Measurements from ENCODE around the gene SLX4IP.

The SLX4IP gene

GRCh38 chr20:10645205-10645570 is 210.1 kb downstream of the SLX4IP start:
- Histone ChIP-seq H3K4me1 (ENCODE audit: control insufficient read depth, insufficient read depth, low read depth, low read length) (peaks cover 17% of the 10 kb centered on the region), H3K27me3 (ENCODE audit: control insufficient read depth in 1 of 2, insufficient read depth in 1 of 2, low read length in 2 of 2) (no peaks in the 10 kb centered on the region), H3K27ac (ENCODE audit: low read length, poor library complexity, severe bottlenecking) (no peak overlapping the region), H3K4me2 (ENCODE audit: low read length, poor library complexity, severe bottlenecking) (no peak overlapping the region), H3K23ac (ENCODE audit: low read length in 2 of 2) (no peak overlapping the region), H2BK5ac (ENCODE audit: low read depth, low read length, poor library complexity, severe bottlenecking) (no peak overlapping the region), H2BK15ac (ENCODE audit: low read depth, poor library complexity, severe bottlenecking) (no peak overlapping the region), H3K36me3 (ENCODE audit: control insufficient read depth in 1 of 2, insufficient read depth in 2 of 2, low read depth in 1 of 2, low read length in 2 of 2) (peaks cover 64 to 100% of the 10 kb centered on the region in 2 experiments), H3K79me1 (replicated peaks; ENCODE audit: low read length, poor library complexity, severe bottlenecking) (peaks cover 7% of the 10 kb centered on the region), H3K9me3 (ENCODE audit: control insufficient read depth, low read length) (no peaks in the 10 kb centered on the region), H2BK120ac (ENCODE audit: low read depth, low read length) (no peak overlapping the region), H3K9ac (ENCODE audit: low read length) (no peak overlapping the region), H2AFZ (ENCODE audit: low read depth, low read length) (no peak overlapping the region), H4K8ac (ENCODE audit: low read length) (no peak overlapping the region), H3K18ac (ENCODE audit: low read depth in 1 of 2, low read length in 2 of 2) (no peak overlapping the region), H3K4ac (ENCODE audit: low read depth in 1 of 2, low read length in 2 of 2) (no peak overlapping the region), H4K91ac (ENCODE audit: low read length) (no peak overlapping the region), H3K14ac (ENCODE audit: low read length in 2 of 2) (no peak overlapping the region), H2AK5ac (ENCODE audit: low read length, severe bottlenecking) (no peak overlapping the region), H2BK12ac (ENCODE audit: low read length in 2 of 2) (no peak overlapping the region), H3K4me3 (ENCODE audit: insufficient read depth in 1 of 2, low read depth in 1 of 2, low read length in 2 of 2) (no peak overlapping the region)
- 95% methylated on average over 10 of the region's 10 CpGs for WGBS
- no peak for DNase-seq

DNA sequence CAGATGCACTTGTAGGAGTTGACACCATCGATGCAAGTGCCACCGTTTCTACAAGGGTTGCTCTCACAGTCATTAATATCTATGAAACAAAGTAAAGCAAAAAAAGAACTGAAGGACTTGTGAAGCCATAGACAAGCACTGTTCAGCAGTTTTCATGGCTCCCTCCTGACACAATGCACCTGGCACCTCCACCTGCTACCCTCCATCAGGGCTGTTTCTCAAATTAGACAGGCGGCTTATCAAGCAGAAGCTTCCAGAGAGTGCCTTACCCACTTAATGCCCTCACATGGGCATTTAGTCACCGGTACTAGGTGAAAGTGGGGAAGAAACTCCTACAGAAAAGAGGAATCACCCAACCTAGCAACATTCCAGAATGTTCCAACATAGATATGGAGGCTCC is 210.9 kb downstream of the SLX4IP start:
- no peak overlapping the region for H4K91ac ChIP-seq (ENCODE audit: low read length)
- H2AK5ac ChIP-seq (ENCODE audit: low read length, severe bottlenecking): no peak overlapping the region
- H3K4me1 ChIP-seq (ENCODE audit: control insufficient read depth, insufficient read depth, low read depth, low read length): peaks cover 23% of the 10 kb centered on the region
- no peak overlapping the region for H3K14ac ChIP-seq (ENCODE audit: low read length in 2 of 2)
- no peak overlapping the region for H3K23ac ChIP-seq (ENCODE audit: low read length in 2 of 2)
- H3K27ac ChIP-seq (ENCODE audit: low read length, poor library complexity, severe bottlenecking): no peak overlapping the region
- H3K9ac ChIP-seq (ENCODE audit: low read length): no peak overlapping the region
- no peak overlapping the region for H2BK15ac ChIP-seq (ENCODE audit: low read depth, poor library complexity, severe bottlenecking)
- H2BK5ac ChIP-seq (ENCODE audit: low read depth, low read length, poor library complexity, severe bottlenecking): no peak overlapping the region
- no peak for DNase-seq
- no peaks in the 10 kb centered on the region for H3K27me3 ChIP-seq (ENCODE audit: control insufficient read depth in 1 of 2, insufficient read depth in 1 of 2, low read length in 2 of 2)
- H4K8ac ChIP-seq (ENCODE audit: low read length): no peak overlapping the region
- no peak overlapping the region for H3K4ac ChIP-seq (ENCODE audit: low read depth in 1 of 2, low read length in 2 of 2)
- H3K4me3 ChIP-seq (ENCODE audit: insufficient read depth in 1 of 2, low read depth in 1 of 2, low read length in 2 of 2): no peak overlapping the region
- no peak overlapping the region for H3K18ac ChIP-seq (ENCODE audit: low read depth in 1 of 2, low read length in 2 of 2)
- H3K36me3 ChIP-seq (ENCODE audit: control insufficient read depth in 1 of 2, insufficient read depth in 2 of 2, low read depth in 1 of 2, low read length in 2 of 2): peaks cover 59 to 100% of the 10 kb centered on the region in 2 experiments
- no peak overlapping the region for H3K4me2 ChIP-seq (ENCODE audit: low read length, poor library complexity, severe bottlenecking)
- peaks cover 7% of the 10 kb centered on the region for H3K79me1 ChIP-seq (replicated peaks; ENCODE audit: low read length, poor library complexity, severe bottlenecking)
- no peak overlapping the region for H2BK12ac ChIP-seq (ENCODE audit: low read length in 2 of 2)
- no peak overlapping the region for H2AFZ ChIP-seq (ENCODE audit: low read depth, low read length)
- 97% methylated on average over 4 of the region's 4 CpGs for WGBS
- H3K9me3 ChIP-seq (ENCODE audit: control insufficient read depth, low read length): no peaks in the 10 kb centered on the region
- H2BK120ac ChIP-seq (ENCODE audit: low read depth, low read length): no peak overlapping the region

DNA sequence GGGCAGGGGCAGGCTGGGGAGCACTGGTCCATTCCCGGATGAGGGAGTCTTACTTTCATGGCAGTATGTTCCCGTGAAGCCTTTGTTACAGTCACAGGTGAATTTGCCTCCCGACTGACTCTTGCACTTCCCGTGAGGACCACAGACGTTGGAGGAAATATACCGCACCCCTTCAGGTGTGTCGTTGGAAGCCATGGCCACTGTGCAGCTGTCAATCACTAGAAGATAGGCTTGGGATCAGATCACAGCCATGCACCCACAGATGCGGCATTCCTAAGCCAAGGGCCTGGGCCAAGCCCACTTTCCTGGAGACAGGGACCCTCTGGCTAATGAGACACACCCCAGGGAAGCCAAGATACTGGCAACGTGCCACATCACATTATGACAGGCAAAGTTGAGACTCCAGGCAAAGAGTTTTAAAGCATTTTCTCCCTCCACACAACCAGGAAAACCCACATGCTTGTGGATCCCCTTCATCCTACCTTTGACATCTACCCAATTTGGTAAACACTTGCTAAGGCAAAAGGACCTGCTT is 211.8 kb downstream of the SLX4IP start:
- Histone ChIP-seq H3K4me2 (ENCODE audit: low read length, poor library complexity, severe bottlenecking) (no peak overlapping the region), H3K9me3 (ENCODE audit: control insufficient read depth, low read length) (no peaks in the 10 kb centered on the region), H2BK5ac (ENCODE audit: low read depth, low read length, poor library complexity, severe bottlenecking) (no peak overlapping the region), H2BK120ac (ENCODE audit: low read depth, low read length) (no peak overlapping the region), H3K18ac (ENCODE audit: low read depth in 1 of 2, low read length in 2 of 2) (no peak overlapping the region), H3K79me1 (replicated peaks; ENCODE audit: low read length, poor library complexity, severe bottlenecking) (peaks cover 7% of the 10 kb centered on the region), H3K14ac (ENCODE audit: low read length in 2 of 2) (no peak overlapping the region), H3K36me3 (ENCODE audit: control insufficient read depth in 1 of 2, insufficient read depth in 2 of 2, low read depth in 1 of 2, low read length in 2 of 2) (peaks cover 57 to 100% of the 10 kb centered on the region in 2 experiments), H4K91ac (ENCODE audit: low read length) (no peak overlapping the region), H3K4me3 (ENCODE audit: insufficient read depth in 1 of 2, low read depth in 1 of 2, low read length in 2 of 2) (no peak overlapping the region), H2BK12ac (ENCODE audit: low read length in 2 of 2) (no peak overlapping the region), H3K23ac (ENCODE audit: low read length in 2 of 2) (no peak overlapping the region), H3K4me1 (ENCODE audit: control insufficient read depth, insufficient read depth, low read depth, low read length) (peaks cover 27% of the 10 kb centered on the region), H4K8ac (ENCODE audit: low read length) (no peak overlapping the region), H2AK5ac (ENCODE audit: low read length, severe bottlenecking) (no peak overlapping the region), H3K9ac (ENCODE audit: low read length) (no peak overlapping the region), H3K27ac (ENCODE audit: low read length, poor library complexity, severe bottlenecking) (no peak overlapping the region), H3K27me3 (ENCODE audit: control insufficient read depth in 1 of 2, insufficient read depth in 1 of 2, low read length in 2 of 2) (no peaks in the 10 kb centered on the region), H2AFZ (ENCODE audit: low read depth, low read length) (no peak overlapping the region), H3K4ac (ENCODE audit: low read depth in 1 of 2, low read length in 2 of 2) (no peak overlapping the region), H2BK15ac (ENCODE audit: low read depth, poor library complexity, severe bottlenecking) (no peak overlapping the region)
- 97% methylated on average over 9 of the region's 9 CpGs for WGBS
- DNase-seq: no peak

DNA sequence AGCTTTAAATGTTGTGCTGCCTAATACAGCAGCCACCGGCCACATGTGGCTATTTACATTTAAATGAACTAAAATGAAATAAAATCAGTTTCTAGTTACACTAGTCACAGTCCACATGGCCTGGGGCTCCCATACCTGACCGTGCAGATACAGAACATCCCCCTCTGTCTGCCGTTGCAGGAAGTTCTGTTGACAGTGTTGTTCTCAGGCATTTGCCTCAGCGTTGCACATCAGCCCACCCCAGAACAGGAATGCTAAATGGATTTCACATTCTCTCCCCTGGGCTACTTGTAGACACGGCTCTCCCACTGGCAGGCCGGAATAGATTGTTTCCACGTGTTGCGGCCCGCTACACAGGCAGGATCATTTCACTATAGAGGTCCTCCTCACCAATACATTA is 212.4 kb downstream of the SLX4IP start:
- no peak overlapping the region for H2BK5ac ChIP-seq (ENCODE audit: low read depth, low read length, poor library complexity, severe bottlenecking)
- H3K9ac ChIP-seq (ENCODE audit: low read length): no peak overlapping the region
- no peak overlapping the region for H3K14ac ChIP-seq (ENCODE audit: low read length in 2 of 2)
- H3K4me2 ChIP-seq (ENCODE audit: low read length, poor library complexity, severe bottlenecking): no peak overlapping the region
- H3K4me3 ChIP-seq (ENCODE audit: insufficient read depth in 1 of 2, low read depth in 1 of 2, low read length in 2 of 2): no peak overlapping the region
- no peak overlapping the region for H3K4ac ChIP-seq (ENCODE audit: low read depth in 1 of 2, low read length in 2 of 2)
- no peak overlapping the region for H2AK5ac ChIP-seq (ENCODE audit: low read length, severe bottlenecking)
- H3K9me3 ChIP-seq (ENCODE audit: control insufficient read depth, low read length): no peaks in the 10 kb centered on the region
- H3K27me3 ChIP-seq (ENCODE audit: control insufficient read depth in 1 of 2, insufficient read depth in 1 of 2, low read length in 2 of 2): no peaks in the 10 kb centered on the region
- H3K23ac ChIP-seq (ENCODE audit: low read length in 2 of 2): no peak overlapping the region
- no peak overlapping the region for H3K18ac ChIP-seq (ENCODE audit: low read depth in 1 of 2, low read length in 2 of 2)
- H3K79me1 ChIP-seq (replicated peaks; ENCODE audit: low read length, poor library complexity, severe bottlenecking): peaks cover 7% of the 10 kb centered on the region
- no peak for DNase-seq
- no peak overlapping the region for H2BK15ac ChIP-seq (ENCODE audit: low read depth, poor library complexity, severe bottlenecking)
- H3K27ac ChIP-seq (ENCODE audit: low read length, poor library complexity, severe bottlenecking): no peak overlapping the region
- no peak overlapping the region for H4K8ac ChIP-seq (ENCODE audit: low read length)
- 76% methylated on average over 4 of the region's 9 CpGs for WGBS
- H3K36me3 ChIP-seq (ENCODE audit: control insufficient read depth in 1 of 2, insufficient read depth in 2 of 2, low read depth in 1 of 2, low read length in 2 of 2): peaks cover 52 to 99% of the 10 kb centered on the region in 2 experiments
- H2AFZ ChIP-seq (ENCODE audit: low read depth, low read length): no peak overlapping the region
- no peak overlapping the region for H4K91ac ChIP-seq (ENCODE audit: low read length)
- no peak overlapping the region for H2BK120ac ChIP-seq (ENCODE audit: low read depth, low read length)
- H2BK12ac ChIP-seq (ENCODE audit: low read length in 2 of 2): no peak overlapping the region
- H3K4me1 ChIP-seq (ENCODE audit: control insufficient read depth, insufficient read depth, low read depth, low read length): peaks cover 31% of the 10 kb centered on the region
